Upper lobe of left lung (tissue), 4 donors: Measurements from ENCODE around the gene CNDP1.

Source experiments
- CTCF ChIP-seq, 6 experiments: fragments of 450-650 bp in 4 of 6; fragments of 200-600 bp in 2 of 6; sonication (generic) in 2 of 6; IDR thresholded peaks; one replicate each; pipeline ENCODE4 v1.5.1; 2016 to 2019; ENCODE audit warnings: antibody characterized with exemption in 6 of 6
- EP300 ChIP-seq, 4 donors: sonication (generic); formaldehyde crosslinking; IDR thresholded peaks; one replicate each; pipeline ENCODE4 v1.5.1; 2017; ENCODE audit warnings: antibody characterized with exemption in 4 of 4, control low read depth in 2 of 4
- POLR2A ChIP-seq, 4 donors: fragments of 450-650 bp; IDR thresholded peaks; one replicate each; pipeline ENCODE4 v1.5.1; 2016 to 2017; ENCODE audit warnings: antibody characterized with exemption in 4 of 4, mild to moderate bottlenecking in 2 of 4
- POLR2AphosphoS5 ChIP-seq, 2 donors: sonication (generic); formaldehyde crosslinking; IDR thresholded peaks; one replicate each; pipeline ENCODE4 v1.5.1; 2017; ENCODE audit warnings: antibody characterized with exemption in 2 of 2

DNA sequence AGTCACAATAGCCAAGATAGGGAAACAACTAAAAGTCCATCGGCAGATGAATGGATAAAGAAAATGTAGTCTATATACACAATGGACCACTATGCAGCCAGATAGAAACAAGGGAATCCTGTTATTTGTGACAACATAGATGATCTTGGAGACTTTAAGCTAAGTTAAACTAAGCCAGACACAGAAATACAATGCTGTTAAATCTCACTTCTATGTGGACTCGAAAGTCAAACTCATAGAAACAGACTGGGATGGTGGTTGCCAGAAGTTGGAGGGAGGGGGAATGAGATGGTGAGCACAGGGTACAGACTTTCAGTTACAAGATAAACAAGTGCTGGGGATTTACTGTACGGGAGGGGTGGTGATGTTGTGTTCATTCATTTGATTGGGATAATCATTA lies 5.4 kb upstream of the CNDP1 start:
- TF ChIP-seq POLR2A (IDR thresholded peaks at IDR 0.05) (no peak), CTCF (IDR thresholded peaks at IDR 0.05) (no peak), POLR2AphosphoS5 (IDR thresholded peaks at IDR 0.05) (no peak), EP300 (IDR thresholded peaks at IDR 0.05) (no peak)
